Left ventricle myocardium inferior (tissue), 1 donor: Measurements from ENCODE around the gene SLC7A5. TPM values are rescaled to one million over a fixed set of nuclear protein-coding genes. Genes with fewer than 3 reads are reported as not detected.
"Not testable (repeated sequence)": the region's sequence is repeated elsewhere in the genome, so short reads cannot be mapped to it uniquely, and the experiment has no call there.

Experiments
- DNase-seq: peaks from one replicate; pipeline ENCODE4 v3.0.0-alpha.2; 2020
- H3K27ac ChIP-seq: fragments of 200-600 bp; replicated peaks from 2 replicates; pipeline ENCODE4 v1.8.0; 2021
- H3K27me3 ChIP-seq: fragments of 200-600 bp; 2 replicates; pipeline ENCODE4 v1.8.0; 2021; ENCODE audit warnings: low read depth
- H3K36me3 ChIP-seq: fragments of 200-600 bp; 2 replicates; pipeline ENCODE4 v1.8.0; 2021
- H3K4me1 ChIP-seq: fragments of 200-600 bp; 2 replicates; pipeline ENCODE4 v1.8.0; 2021
- H3K4me3 ChIP-seq: fragments of 200-600 bp; 2 replicates; pipeline ENCODE4 v1.8.0; 2021; ENCODE audit warnings: mild to moderate bottlenecking, moderate library complexity
- H3K9me3 ChIP-seq: fragments of 200-600 bp; replicated peaks from 2 replicates; pipeline ENCODE4 v1.8.0; 2021
- intact Hi-C: fragments of 100-400 bp; cut with micrococcal nuclease; formaldehyde crosslinking; loops from one replicate; pipeline ENCODE4 v1.11.0; 2022
- total RNA-seq: library from RNA; stranded (reverse); fragmentation: NEBNext Ultra II Directional; extraction: Animal tissue kit (Norgen Biotek cat#: 25700); gene quantifications from one replicate; pipeline ENCODE4 v1.2.1, GENCODE V29; 2021
- TF ChIP-seq, protein P1 (sequence below): fragments of 200-600 bp; IDR thresholded peaks from 2 replicates; pipeline ENCODE4 v1.8.0; 2021; ENCODE audit warnings: antibody characterized with exemption, mild to moderate bottlenecking, borderline replicate concordance
- donor health status: DM: no; HTN: yes; CAD: no; lungs with severe emphysema.

The SLC7A5 gene
- total RNA-seq, 1 donor from 2014 or later: 4.6 TPM

DNA sequence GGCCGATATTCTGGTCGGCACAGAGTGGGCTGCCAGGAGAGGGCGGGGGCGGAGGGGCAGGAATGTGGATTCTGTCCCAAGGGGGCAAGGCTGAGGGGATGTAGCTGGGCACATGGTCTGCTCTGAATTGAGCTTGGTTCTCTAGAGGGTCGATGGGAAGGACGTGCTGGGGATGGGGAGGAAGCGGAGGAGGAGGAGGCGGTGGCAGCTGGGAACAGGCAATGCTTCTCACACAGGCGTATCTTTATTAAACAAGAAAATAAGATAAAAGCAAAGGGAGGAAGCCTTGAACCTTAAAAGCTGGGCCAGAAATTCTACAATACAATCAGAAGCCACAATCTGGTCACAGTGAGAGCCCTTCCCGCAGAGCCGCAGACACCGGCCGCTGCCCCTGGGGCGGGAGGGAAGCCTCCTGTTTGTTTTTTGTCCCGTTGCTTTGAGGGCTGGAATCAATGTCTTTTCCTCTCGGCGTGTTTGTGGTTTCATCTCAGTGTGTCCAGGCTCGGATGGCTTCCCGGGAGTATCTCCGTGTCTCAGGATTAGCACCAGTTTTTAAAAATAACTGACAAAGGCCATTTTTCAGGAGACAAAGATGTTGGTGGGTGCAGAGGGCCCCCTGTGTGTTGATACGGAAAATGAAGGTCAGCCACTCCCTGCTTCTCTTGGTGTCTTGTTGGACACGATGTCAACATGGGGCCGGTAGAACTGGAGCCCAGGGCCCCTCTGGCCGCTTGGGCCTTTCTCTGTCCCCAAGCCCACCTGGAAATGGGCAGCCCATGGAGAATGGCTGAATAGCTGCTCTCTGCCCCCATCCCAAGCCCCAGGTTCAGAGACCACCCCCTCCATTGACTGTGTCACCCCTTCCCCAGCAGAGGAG is 12.3 kb upstream of the SLC7A5 start:
- Histone ChIP-seq H3K27me3 (peaks cover 51% of the 10 kb centered on the region), H3K36me3 (no peaks in the 10 kb centered on the region), H3K27ac (no peak overlapping the region), H3K4me3 (no peak overlapping the region), H3K9me3 (no peaks in the 10 kb centered on the region), H3K4me1 (peaks cover 5% of the 10 kb centered on the region)
- no peak for DNase-seq
- intact Hi-C loops: no loop called here
- TF ChIP-seq, protein P1, sequence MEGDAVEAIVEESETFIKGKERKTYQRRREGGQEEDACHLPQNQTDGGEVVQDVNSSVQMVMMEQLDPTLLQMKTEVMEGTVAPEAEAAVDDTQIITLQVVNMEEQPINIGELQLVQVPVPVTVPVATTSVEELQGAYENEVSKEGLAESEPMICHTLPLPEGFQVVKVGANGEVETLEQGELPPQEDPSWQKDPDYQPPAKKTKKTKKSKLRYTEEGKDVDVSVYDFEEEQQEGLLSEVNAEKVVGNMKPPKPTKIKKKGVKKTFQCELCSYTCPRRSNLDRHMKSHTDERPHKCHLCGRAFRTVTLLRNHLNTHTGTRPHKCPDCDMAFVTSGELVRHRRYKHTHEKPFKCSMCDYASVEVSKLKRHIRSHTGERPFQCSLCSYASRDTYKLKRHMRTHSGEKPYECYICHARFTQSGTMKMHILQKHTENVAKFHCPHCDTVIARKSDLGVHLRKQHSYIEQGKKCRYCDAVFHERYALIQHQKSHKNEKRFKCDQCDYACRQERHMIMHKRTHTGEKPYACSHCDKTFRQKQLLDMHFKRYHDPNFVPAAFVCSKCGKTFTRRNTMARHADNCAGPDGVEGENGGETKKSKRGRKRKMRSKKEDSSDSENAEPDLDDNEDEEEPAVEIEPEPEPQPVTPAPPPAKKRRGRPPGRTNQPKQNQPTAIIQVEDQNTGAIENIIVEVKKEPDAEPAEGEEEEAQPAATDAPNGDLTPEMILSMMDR: no peak

DNA sequence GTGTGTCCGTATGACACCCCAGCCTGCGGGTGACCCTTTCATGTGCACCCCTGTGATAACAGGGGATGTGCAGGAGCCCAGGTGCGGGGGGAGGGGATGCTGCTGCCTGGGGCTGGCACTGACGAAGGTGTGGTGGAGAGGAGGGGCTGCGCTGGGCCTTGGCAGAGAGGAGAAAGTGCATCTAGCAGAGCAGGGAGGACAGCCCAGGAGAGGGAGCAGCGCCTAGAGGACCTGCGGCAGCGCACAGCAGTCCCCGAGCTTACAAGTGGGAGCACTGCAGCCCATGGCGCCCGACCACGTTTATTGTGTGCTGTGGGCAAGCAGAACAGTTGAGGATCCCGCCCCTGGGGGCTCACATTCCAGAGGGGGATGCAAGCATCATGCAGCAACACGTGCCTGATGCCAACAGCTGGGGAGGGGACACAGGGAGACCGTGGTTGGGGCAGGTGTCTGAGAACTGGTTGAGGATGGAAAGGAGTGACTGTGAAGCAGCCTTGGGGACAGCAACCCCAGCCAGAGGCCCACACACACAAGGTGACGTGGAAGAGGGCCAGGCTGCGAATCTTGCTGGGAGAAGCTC is 10.9 kb upstream of the SLC7A5 start:
- DNase-seq: no peak
- Histone ChIP-seq H3K9me3 (no peaks in the 10 kb centered on the region), H3K4me1 (no peaks in the 10 kb centered on the region), H3K27ac (no peak overlapping the region), H3K36me3 (no peaks in the 10 kb centered on the region), H3K27me3 (peaks cover 65% of the 10 kb centered on the region), H3K4me3 (no peak overlapping the region)
- TF ChIP-seq, protein P1: no peak
- intact Hi-C loops: no loop called here

DNA sequence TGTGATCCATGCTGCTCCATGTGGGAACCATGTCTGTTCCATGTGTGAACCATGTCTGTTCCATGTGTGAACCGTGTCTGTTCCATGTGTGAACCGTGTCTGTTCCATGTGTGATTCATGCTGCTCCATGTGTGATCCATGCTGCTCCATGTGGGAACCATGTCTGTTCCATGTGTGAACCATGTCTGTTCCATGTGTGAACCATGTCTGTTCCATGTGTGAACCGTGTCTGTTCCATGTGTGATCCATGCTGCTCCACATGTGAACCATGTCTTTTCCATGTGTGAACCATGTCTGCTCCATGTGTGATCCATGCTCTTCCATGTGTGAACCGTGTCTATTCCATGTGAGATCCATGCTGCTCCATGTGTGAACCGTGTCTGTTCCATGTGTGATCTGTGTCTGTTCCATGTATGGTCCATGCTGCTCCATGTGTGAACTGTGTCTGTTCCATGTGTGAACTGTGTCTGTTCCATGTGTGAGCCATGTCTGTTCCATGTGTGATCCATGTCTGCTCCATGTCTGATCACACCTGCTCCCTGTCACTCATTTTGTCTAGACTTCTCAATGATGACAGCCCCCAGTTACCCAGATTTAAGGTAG is 10.2 kb upstream of the SLC7A5 start:
- H3K4me1 ChIP-seq, H3K9me3 ChIP-seq, DNase-seq, H3K36me3 ChIP-seq, intact Hi-C loops, H3K4me3 ChIP-seq, H3K27ac ChIP-seq: not testable (repeated sequence)
- H3K27me3 ChIP-seq: peaks cover 68% of the 10 kb centered on the region

DNA sequence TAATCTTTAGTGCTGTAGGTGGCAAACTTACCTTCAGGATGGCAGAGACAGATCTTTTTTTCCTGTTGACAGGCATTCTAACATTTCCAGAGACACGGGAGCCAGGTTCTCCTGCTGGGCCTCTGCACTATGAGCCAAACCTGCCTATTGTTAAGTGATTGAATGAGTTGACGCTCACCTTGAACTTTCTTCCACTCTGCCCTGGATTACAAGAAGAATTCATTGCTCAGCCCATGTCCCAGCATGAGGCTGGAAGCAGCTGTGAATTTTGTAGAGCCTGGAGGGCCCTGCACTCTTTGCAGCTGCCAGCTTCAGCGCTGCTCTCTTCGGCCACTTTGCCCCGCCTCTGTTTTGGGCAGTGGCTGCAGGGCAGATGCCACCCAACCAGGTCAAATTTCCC is 9.4 kb upstream of the SLC7A5 start:
- H3K36me3 ChIP-seq: no peaks in the 10 kb centered on the region
- no peak overlapping the region for H3K27ac ChIP-seq
- H3K9me3 ChIP-seq: no peaks in the 10 kb centered on the region
- TF ChIP-seq, protein P1: no peak
- H3K27me3 ChIP-seq: peaks cover 68% of the 10 kb centered on the region
- H3K4me3 ChIP-seq: no peak overlapping the region
- H3K4me1 ChIP-seq: no peaks in the 10 kb centered on the region
- intact Hi-C loops: no loop called here
- DNase-seq: no peak

DNA sequence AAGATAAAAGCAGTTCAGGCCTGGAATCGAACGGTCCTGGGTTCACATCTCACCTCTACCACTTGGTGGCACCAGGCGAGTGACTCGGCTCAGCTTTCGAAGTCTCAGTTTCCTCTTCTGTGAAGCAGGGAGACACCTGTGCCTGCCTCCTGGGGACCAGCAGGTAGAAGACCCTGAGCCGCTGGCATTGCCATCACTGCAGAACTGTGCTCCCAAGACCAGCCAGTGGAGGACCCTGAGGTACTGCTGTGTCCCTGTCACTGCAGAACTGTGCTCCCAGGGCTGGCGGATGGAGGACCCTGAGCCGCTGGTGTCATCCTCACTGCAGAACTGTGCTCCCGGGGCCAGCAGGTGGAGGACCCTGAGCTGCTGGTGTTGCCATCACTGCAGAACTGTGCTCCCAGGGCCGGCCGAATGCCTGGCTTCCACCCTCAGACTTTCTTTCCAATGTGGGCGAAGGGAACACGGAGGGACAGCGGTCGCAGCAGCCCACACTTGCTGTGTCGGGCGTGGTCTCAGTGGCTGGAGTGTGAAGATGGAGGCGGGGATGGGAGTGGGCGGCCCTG is 8.7 kb upstream of the SLC7A5 start:
- Histone ChIP-seq H3K27ac (no peak overlapping the region), H3K36me3 (no peaks in the 10 kb centered on the region), H3K27me3 (peaks cover 68% of the 10 kb centered on the region), H3K4me1 (no peaks in the 10 kb centered on the region), H3K9me3 (no peaks in the 10 kb centered on the region), H3K4me3 (no peak overlapping the region)
- DNase-seq: no peak
- TF ChIP-seq, protein P1: no peak
- intact Hi-C loops: no loop called here
